VCaP (cell line): ENCODE measurements around the gene AEBP2.

Experiments
- H3K27ac ChIP-seq: fragments of 450-650 bp; 2 replicates; pipeline ENCODE4 v1.5.1; 2017
- CTCF ChIP-seq: fragments of 450-650 bp; conservative IDR thresholded peaks from 2 replicates; pipeline ENCODE4 v1.5.1; 2017; ENCODE audit warnings: mild to moderate bottlenecking, moderate library complexity

Gene AEBP2

GRCh38 chr12:19451196-19451595, 11.9 kb downstream of the AEBP2 start:
- H3K27ac ChIP-seq, result no peak overlapping the region
- TF ChIP-seq CTCF, result no peak

GRCh38 chr12:19453961-19454360, 14.7 kb downstream of the AEBP2 start:
- no peak for TF ChIP-seq CTCF
- H3K27ac ChIP-seq, result no peak overlapping the region

- TF ChIP-seq CTCF, result no peak
Measured at GRCh38 chr12:19454837-19455236, 15.5 kb downstream of the AEBP2 start.

GRCh38 chr12:19456176-19456575, 16.9 kb downstream of the AEBP2 start:
- no peak overlapping the region for H3K27ac ChIP-seq
- TF ChIP-seq CTCF, result no peak

More at GRCh38 chr12:19454837-19455236, 15.5 kb downstream of the AEBP2 start:
- no peak overlapping the region for H3K27ac ChIP-seq

- TF ChIP-seq CTCF, result no peak
- H3K27ac ChIP-seq, result no peak overlapping the region
Measured at GRCh38 chr12:19457561-19457960, 18.3 kb downstream of the AEBP2 start.

GRCh38 chr12:19458733-19459132, 19.4 kb downstream of the AEBP2 start:
- no peak for TF ChIP-seq CTCF
- no peak overlapping the region for H3K27ac ChIP-seq

- no peak for TF ChIP-seq CTCF
- no peak overlapping the region for H3K27ac ChIP-seq
Measured at GRCh38 chr12:19461999-19462398, 22.7 kb downstream of the AEBP2 start.

- no peak overlapping the region for H3K27ac ChIP-seq
- TF ChIP-seq CTCF, result no peak
Measured at GRCh38 chr12:19462406-19462805, 23.1 kb downstream of the AEBP2 start.
